Gastrocnemius medialis (tissue), 4 donors: ENCODE data around the gene TAL2. TPM values are rescaled to one million over a fixed set of nuclear protein-coding genes. Genes with fewer than 3 reads are reported as not detected.

ENCODE experiments used
- ATAC-seq, 2 donors: fragments of 150-250 bp; one replicate each; pipeline ENCODE4 v1.9.1; 2016
- DNase-seq, 2 donors: peaks; one replicate each; pipeline ENCODE4 v3.0.0-alpha.2; 2019
- H3K27ac ChIP-seq, 4 donors: fragments of 200-600 bp; sonication (generic); 1 replicate in 1 of 4; 2 replicates in 3 of 4; pipeline ENCODE4 v1.5.1; 2016 to 2018; ENCODE audit warnings: mild to moderate bottlenecking in 2 of 4, moderate library complexity in 1 of 4
- H3K27me3 ChIP-seq, 3 donors: fragments of 200-600 bp; sonication (generic) in 2 of 3; 1 replicate in 1 of 3; 2 replicates in 2 of 3; pipeline versions ENCODE4 v1.5.1 to v1.6.0; 2016 to 2019; ENCODE audit warnings: mild to moderate bottlenecking in 1 of 3, moderate library complexity in 1 of 3
- H3K36me3 ChIP-seq, 2 donors: fragments of 200-600 bp; sonication (generic) in 1 of 2; one replicate each; pipeline ENCODE4 v1.5.1; 2017 to 2018
- H3K4me1 ChIP-seq, 2 donors: fragments of 200-600 bp; sonication (generic) in 1 of 2; one replicate each; pipeline ENCODE4 v1.5.1; 2016 to 2017; ENCODE audit warnings: mild to moderate bottlenecking in 2 of 2
- H3K4me3 ChIP-seq, 4 donors: fragments of 200-600 bp; sonication (generic) in 3 of 4; 1 replicate in 1 of 4; 2 replicates in 3 of 4; pipeline ENCODE4 v1.5.1; 2016 to 2019; ENCODE audit warnings: mild to moderate bottlenecking in 2 of 4
- H3K9me3 ChIP-seq, 3 donors: fragments of 200-600 bp; sonication (generic) in 2 of 3; 1 replicate in 1 of 3; 2 replicates in 2 of 3; pipeline ENCODE4 v1.5.1; 2016 to 2019
- CTCF ChIP-seq, 5 experiments: fragments of 450-650 bp in 3 of 5; fragments of 200-600 bp in 2 of 5; sonication (generic) in 2 of 5; IDR thresholded peaks in 4 of 5; conservative IDR thresholded peaks in 1 of 5; 1 replicate in 4 of 5; 2 replicates in 1 of 5; pipeline ENCODE4 v1.5.1; 2016 to 2019; ENCODE audit warnings: antibody characterized with exemption in 5 of 5, mild to moderate bottlenecking in 3 of 5, moderate library complexity in 3 of 5
- POLR2A ChIP-seq, 2 donors: fragments of 450-650 bp; IDR thresholded peaks; one replicate each; pipeline ENCODE4 v1.6.1; 2017; ENCODE audit warnings: antibody characterized with exemption in 2 of 2, mild to moderate bottlenecking in 2 of 2, moderate library complexity in 2 of 2
- in situ Hi-C, 4 donors: fragments of 200-750 bp; cut with MboI; loops; one replicate each; pipeline versions ENCODE4 v1.15.0 to v1.8.0; 2017; ENCODE audit warnings: low sequenced_read_pairs in 4 of 4
- intact Hi-C: fragments of 100-400 bp; cut with DNase I; formaldehyde crosslinking; loops from one replicate; pipeline ENCODE4 v1.15.1; 2023; ENCODE audit warnings: low total_unique reads
- total RNA-seq, 4 donors: library from RNA; depleted of rRNA; stranded (reverse); fragments of >200 nt; gene quantifications; one replicate each; pipeline versions ENCODE4 v1.1.0 to v1.2.3, GENCODE V29; 2016

Gene TAL2
- total RNA-seq, 4 donors from 2014 or later, result not detected

- intact Hi-C loops, result no loop called here
- no peak for TF ChIP-seq POLR2A (IDR thresholded peaks at IDR 0.05)
- no peak for TF ChIP-seq CTCF (IDR thresholded peaks at IDR 0.05 in 4 of 5, conservative IDR thresholded peaks at IDR 0.05 in 1 of 5)
- ATAC-seq, result no peak
- H3K27ac ChIP-seq, result no peak overlapping the region
- no peaks in the 10 kb centered on the region for H3K36me3 ChIP-seq
- in situ Hi-C loops, result no loop called here
- no peaks in the 10 kb centered on the region for H3K27me3 ChIP-seq
- no peaks in the 10 kb centered on the region for H3K9me3 ChIP-seq
- no peaks in the 10 kb centered on the region for H3K4me1 ChIP-seq
- DNase-seq, result no peak
- no peak overlapping the region for H3K4me3 ChIP-seq
These were observed 15.2 kb upstream of the TAL2 start for GRCh38 chr9:105646879-105647594.

- no peaks in the 10 kb centered on the region for H3K36me3 ChIP-seq
- no peaks in the 10 kb centered on the region for H3K27me3 ChIP-seq
- intact Hi-C loops (no loop called here), in situ Hi-C loops (no loop called here)
- no peak overlapping the region for H3K27ac ChIP-seq
- no peaks in the 10 kb centered on the region for H3K9me3 ChIP-seq
- no peak overlapping the region for H3K4me3 ChIP-seq
- ATAC-seq, result no peak
- TF ChIP-seq POLR2A (IDR thresholded peaks at IDR 0.05) (no peak), CTCF (IDR thresholded peaks at IDR 0.05 in 4 of 5, conservative IDR thresholded peaks at IDR 0.05 in 1 of 5) (no peak)
- no peak for DNase-seq
- no peaks in the 10 kb centered on the region for H3K4me1 ChIP-seq
These were observed 14.5 kb upstream of the TAL2 start for GRCh38 chr9:105647595-105648349.

GRCh38 chr9:105651806-105652205 is 10.5 kb upstream of the TAL2 start:
- no peaks in the 10 kb centered on the region for H3K36me3 ChIP-seq
- ATAC-seq, result no peak
- no peaks in the 10 kb centered on the region for H3K27me3 ChIP-seq
- no peak overlapping the region for H3K4me3 ChIP-seq
- intact Hi-C loops, result no loop called here
- in situ Hi-C loops, result loop anchor here in 3 of 4 donors (5.0 to 25.0 kb wide), 2 partner anchors 70 to 235 kb away; no protein-coding TSS in a partner anchor
- H3K27ac ChIP-seq, result no peak overlapping the region
- no peaks in the 10 kb centered on the region for H3K9me3 ChIP-seq
- DNase-seq, result no peak
- TF ChIP-seq POLR2A (IDR thresholded peaks at IDR 0.05) (no peak), CTCF (IDR thresholded peaks at IDR 0.05 in 4 of 5, conservative IDR thresholded peaks at IDR 0.05 in 1 of 5) (no peak)
- peaks cover 4 to 12% of the 10 kb centered on the region in 2 donors for H3K4me1 ChIP-seq

- intact Hi-C loops, result loop anchor here (1.0 kb wide), 2 partner anchors 62 to 225 kb away; no protein-coding TSS in a partner anchor
- Histone ChIP-seq H3K27me3 (no peaks in the 10 kb centered on the region), H3K4me1 (peaks cover 19 to 24% of the 10 kb centered on the region in 2 donors), H3K9me3 (no peaks in the 10 kb centered on the region), H3K36me3 (no peaks in the 10 kb centered on the region), H3K4me3 (peak overlapping the region; percentile 63 to 94 (median 68)), H3K27ac (peak overlapping the region; percentile 75 to 79 (median 76))
- ATAC-seq, result peak; percentile 77 to 86
- TF ChIP-seq POLR2A (IDR thresholded peaks at IDR 0.05), result no peak
- TF ChIP-seq CTCF (IDR thresholded peaks at IDR 0.05 in 4 of 5, conservative IDR thresholded peaks at IDR 0.05 in 1 of 5), result peak; percentile 45 to 74 (median 62)
- in situ Hi-C loops, result loop anchor here in 1 of 4 donors (25.0 kb wide), 1 partner anchor 231 kb away; no protein-coding TSS in a partner anchor
- DNase-seq, result peak; percentile 19 to 39
These were observed 5.9 kb upstream of the TAL2 start for GRCh38 chr9:105656131-105656921.
